NCI-H128 (cell line): ENCODE measurements around the gene TMUB1.

Experiments used
- DNase-seq: peaks from one replicate; lab custom pipeline; 2025; ENCODE audit not compliant: unreplicated experiment; lab: John Stamatoyannopoulos, UW

The TMUB1 gene

DNA sequence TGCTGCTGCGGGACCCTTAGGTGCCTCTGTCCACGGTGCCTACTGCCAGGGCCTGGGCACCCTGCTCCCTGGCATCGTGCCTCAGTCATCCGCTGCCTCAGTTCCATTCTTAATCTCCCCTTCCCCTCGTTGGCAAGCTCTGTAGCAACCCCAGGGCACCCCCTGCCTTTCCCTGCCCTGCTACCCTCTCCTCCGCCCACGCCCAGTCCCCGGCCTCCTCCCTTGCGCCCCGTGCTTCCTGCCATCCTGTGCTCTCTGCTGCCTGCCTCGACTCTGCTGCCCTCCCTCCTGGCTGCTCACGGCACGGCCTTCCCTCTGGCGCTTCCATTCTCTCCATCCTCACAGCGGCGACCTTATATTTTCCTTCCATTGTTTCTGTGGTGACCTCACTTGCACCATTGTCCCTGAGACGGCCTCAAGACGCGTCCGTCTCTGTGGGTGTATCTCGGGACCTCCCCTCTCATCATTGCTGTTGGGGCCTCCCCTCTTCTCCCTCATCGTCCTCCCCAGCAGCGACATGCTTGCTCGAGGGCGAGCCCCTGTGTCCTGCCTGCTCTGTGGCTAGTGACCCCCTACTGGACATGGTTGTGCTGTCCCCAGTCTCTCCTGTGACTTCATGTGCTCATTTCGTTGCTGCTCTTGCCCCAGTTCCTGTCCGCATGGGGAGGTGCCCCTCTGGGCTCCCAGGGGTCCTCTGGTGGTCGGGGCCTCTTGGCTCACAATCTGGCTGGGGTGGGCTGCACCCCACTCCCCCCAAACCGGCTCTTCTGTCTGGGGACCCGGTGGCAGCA is 38.3 kb upstream of the TMUB1 start:
- DNase-seq, result no peak

DNA sequence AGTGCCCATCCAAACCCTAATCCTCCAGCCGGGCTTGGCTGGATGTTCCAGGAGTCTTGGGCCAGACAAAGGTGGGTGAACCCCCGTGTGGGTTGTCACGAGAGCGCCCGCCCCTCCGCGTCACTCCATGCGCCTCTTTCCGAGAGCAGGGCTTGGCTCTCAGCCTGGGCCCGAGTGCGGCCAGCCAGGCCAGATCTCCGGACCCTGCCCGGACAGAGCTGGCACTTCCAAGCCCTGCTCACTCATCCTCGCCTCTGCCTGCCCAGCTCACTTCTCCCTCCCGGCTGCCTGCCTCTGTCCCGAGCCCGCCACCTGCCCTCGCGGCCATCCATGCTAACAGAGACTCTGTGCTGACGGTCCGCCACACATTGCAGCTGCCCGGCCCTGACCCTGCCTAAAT is 37.6 kb upstream of the TMUB1 start:
- DNase-seq, result no peak

DNA sequence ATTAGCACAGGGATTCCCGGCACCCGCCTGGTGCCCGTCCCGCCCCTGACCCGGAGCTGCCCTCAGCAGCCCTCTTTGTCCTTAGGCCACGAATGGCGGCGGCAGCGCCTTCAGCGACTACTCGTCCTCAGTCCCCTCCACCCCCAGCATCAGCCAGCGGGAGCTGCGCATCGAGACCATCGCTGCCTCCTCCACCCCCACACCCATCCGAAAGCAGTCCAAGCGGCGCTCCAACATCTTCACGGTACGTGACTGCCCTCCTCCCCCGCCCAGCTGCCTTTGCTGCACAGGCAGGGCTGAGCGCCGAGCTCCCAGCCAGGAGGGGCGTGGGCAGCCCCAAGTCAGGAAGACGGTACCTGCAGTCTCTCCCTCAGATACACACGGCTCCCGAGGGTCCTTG is 36.6 kb upstream of the TMUB1 start:
- DNase-seq, result no peak

- no peak for DNase-seq
Observed at GRCh38 chr7:151119055-151119415, 35.7 kb upstream of the TMUB1 start.

- no peak for DNase-seq
Observed at GRCh38 chr7:151118108-151119054, 35.1 kb upstream of the TMUB1 start.

DNA sequence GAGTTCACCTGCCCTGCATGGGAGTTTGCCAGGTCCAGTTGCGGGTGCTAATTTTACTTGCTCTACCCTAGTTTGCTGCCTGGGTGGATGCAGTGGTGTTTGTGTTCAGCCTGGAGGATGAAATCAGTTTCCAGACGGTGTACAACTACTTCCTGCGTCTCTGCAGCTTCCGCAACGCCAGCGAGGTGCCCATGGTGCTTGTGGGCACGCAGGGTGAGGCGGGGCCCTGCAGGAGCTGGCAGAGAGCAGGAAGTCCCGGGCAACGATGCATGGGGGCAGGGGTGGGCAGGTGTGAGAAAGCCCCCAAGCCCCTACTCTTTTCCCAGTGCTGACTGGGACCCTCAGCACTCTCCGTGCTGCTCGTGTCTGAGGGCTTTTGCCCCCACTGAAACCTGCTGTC is 34.3 kb upstream of the TMUB1 start:
- no peak for DNase-seq

DNA sequence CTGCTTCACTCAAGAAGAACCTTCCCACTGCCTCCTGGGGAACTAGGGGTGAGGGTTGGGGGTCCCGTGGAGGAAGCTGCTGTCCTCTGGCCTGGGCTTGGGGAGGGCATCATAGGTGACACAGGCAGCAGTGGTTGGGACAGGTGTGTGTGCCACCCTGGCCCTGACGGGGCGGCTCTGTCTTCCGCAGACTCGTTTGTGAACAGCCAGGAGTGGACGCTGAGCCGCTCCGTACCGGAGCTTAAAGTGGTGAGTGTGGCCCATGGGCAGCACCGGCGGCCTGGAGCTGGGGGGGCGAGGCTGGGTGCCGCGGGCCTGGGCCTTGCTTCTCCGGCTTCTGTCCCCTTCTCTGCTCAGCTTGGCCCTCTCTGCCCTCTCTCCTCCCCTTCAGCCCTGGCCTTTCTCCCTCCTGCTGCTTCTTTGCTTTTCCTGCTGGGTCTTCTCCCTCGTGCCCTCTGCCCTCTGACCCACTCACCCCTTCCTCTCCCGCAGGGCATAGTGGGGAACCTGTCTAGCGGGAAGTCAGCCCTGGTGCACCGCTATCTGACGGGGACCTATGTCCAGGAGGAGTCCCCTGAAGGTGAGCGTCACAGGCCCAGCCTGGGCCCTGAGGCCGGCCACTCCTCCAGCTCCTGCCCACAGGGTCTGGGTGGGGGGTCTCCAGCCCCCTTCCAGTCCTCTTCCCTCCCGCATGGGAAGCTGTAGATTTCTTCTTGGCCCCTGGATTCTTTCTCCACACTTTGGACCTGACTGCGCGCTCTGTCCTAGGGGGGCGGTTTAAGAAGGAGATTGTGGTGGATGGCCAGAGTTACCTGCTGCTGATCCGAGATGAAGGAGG is 33.5 kb upstream of the TMUB1 start:
- DNase-seq, result no peak

DNA sequence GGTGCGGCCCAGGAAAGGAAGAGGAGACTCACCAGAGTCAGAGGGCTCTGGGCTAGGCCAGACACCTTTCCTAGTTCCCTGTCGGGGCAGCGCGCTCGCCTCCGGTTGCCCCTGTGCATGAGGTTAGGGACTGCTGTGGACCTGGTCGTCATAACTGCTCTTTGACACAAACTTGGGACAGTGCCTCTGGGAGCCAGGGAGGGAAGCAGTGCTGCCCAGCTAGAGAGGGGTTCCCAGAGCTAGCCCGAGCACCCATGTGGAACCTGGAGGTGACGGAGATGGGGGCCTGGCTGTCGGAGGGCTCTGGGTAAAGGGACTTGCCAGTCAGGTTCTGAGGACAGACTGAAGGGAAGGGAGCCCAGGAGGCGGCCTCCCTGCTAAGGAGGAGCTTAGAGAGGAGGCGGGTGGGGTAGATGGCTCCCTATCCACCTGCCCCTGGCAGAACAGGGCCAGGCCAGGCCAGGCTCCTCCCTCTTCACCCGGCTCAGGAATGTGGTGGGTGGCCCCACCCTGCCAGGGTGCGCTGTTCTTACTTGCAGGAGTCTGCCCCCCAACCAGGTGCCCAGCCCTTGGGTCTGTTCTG is 32.6 kb upstream of the TMUB1 start:
- DNase-seq, result no peak

DNA sequence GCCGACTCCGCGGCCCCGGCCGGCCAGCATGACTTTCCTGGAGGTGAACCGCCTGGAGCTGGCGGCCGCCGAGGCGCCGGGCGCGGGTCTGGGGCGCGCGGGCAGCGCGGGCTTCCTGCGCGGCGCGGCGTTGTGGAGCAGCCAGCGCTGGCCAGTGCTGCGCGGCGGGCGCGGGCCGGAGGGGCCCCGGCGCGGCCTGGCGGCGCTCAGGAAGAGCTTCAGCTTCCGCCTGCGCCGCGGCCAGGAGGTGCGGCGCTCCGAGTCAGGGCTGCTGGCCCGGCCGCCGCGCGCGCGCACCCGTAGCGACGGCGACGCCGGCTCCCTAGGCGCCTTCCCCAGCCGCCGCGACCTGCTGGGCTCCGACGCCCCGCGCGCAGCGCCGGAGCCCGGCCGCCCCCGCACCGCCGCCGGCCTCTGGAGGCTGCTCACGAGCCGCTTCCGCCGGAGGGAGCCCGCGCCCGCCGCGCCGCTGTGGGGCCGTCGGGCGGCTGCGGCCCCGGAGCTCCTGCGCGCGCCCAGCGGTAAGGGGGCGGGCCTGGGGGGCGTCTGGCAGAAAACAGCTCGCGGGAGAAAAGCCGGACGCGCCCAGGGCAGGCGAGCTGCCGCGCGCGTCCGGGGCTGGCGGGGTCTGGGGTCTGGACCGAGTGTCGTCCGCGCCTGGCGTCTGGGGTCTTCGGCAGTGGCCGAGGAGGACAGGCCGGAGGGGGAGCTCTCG is 32.0 kb upstream of the TMUB1 start:
- no peak for DNase-seq

DNA sequence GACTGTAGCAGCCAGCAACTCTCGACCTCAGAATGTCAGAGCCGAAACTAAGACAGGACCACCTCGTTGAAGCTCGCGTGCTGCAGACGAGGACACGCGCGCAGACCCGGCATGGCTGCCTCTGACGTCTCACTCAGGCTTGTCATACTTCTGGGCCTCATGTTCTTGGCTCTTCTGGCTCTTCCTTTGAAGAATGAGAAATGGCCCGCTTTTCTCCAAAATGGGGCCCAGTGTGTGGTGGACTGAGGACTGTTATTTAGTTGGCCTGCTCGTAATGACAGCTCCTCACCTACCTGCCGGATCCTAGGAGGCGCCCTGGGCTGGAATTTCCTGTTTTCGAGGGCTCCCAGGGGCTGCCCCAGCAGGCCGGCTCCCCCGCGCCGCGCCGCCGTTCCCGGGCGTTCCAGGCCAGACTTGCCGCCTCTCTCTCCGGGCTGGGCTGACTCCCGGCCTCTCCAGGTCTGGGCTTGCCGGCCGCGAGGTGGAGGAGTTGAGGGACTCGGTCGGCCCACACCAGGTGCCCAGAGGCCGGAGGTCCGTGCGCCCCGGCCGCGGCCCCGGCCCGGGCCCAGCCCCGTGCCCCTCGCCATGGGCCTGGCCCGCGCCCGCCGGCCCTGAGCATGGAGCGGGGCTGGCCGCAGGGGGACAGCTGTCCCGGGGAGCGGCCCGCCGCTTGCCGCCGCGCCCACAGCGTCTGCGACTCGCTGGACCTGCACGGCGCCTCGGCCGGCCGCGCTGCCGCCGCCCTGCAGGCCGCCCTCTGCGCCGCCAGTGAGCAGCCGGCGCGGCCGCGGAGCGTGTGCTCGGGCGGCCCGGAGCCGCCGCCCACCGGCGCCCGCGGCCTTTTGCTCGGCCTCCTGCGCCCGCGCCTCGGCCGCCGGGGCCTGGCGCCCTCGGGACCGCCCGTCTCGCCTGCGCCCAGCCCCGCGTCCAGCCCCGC is 31.1 kb upstream of the TMUB1 start:
- no peak for DNase-seq

DNA sequence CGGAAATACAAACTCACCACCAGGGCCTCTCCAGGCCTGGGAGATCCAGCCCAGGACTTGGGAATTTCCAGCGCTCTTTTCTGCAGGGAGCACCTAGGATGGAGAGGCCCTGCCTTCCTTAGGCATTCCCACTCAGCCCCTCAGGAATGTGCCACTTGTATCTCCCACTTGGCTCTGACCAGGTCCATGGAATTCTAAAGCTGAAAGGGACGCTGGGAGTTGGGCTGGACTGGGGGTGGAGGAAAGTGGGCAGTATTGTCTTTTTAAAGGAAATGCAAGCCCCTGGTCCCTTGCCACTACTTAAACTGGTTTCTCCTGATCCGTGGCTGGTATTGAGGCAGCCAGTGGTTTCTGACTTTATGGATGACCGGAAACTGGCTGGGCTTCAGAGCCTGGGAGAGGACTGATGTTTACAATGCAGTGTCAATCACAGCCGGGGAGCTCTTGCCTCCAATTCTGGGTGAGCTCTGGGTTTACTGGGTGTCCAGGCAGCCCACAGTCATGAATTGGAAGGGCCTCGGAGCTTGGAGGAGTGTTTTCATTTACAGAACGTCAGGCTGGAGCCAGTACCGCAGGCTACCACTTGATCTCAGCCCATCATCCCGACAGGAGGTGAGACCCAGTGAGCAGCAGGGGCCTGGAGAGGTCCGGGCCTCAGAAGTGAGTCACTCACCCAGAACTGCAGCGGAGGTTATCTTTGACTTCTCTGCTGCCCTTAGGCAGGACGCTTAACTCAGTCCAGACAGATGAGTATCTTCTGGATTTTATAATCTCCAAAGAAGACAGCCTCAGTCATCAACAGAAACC is 30.3 kb upstream of the TMUB1 start:
- no peak for DNase-seq

GRCh38 chr7:151110941-151111645 is 27.8 kb upstream of the TMUB1 start:
- peak; percentile 34 for DNase-seq

- DNase-seq, result no peak
Observed at GRCh38 chr7:151110236-151110940, 27.1 kb upstream of the TMUB1 start.

DNA sequence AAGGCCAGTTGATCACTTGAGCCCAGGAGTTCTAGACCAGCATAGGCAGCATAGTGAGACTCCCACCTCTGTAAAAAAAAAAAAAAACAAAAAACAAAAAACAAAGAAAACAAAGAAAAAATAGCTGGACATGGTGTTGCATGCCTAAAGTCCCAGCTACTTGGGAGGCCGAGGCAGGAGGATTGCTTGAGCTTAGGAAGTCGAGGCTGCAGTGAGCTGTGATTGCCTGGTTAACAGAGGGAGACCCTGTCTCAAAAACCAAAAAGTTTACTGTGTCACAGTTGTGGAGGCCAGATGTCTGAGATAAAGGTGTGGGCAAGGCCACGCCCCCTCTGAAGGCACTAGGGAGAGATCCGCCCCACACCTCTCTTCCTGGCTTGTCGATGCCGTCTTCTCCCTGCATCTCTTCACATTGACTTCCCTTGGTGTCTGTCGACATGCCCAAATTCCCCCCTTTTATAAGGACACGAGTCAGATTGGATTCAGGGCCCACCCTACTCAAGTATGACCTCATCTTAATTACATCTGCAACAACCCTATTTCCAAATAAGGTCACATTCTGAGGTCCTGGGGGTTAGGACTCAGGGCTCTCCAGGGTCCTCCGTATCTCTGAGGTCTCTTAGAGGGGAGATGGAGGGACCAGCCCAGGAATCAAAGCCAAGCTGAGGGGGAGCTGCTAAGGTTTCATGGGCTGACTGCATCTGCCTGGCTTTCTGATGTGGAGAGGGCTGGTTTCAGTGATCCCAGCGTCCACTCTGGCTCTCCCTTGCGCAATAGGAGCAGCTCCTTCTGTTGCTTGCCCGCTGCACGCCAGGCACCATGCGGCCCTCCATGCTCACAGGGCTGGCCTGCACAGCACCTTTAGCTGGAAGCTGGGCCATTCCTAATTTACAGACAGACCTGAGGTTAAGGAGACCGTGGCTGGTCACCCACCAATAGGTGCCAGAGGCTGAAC is 26.1 kb upstream of the TMUB1 start:
- DNase-seq, result no peak

DNA sequence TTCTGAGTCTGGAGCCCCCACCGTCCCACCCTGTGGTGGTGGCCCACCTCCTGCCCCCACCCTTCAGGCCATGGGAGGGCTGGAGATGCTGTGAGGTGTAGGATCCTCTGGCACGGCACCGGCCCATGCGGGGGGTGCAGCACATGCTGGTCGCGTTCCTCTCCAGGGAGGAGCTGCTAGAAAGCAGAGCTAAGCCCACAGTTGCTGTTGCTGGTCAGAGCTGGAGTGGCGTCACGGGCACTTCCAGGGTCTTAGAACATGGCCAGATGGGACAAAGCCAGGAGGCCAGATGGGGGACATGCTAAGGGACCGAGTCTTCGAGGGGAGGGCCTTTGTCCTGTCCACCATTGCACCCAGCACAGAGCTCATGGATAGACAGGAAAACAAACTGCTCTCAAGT is 24.6 kb upstream of the TMUB1 start:
- no peak for DNase-seq
